ELR (cell line): ENCODE measurements around the gene ZNF385C.

ENCODE experiments used
- DNase-seq: peaks from one replicate; pipeline ENCODE4 v3.0.0-alpha.2; 2015; ENCODE audit warnings: low read depth

ZNF385C gene

DNA sequence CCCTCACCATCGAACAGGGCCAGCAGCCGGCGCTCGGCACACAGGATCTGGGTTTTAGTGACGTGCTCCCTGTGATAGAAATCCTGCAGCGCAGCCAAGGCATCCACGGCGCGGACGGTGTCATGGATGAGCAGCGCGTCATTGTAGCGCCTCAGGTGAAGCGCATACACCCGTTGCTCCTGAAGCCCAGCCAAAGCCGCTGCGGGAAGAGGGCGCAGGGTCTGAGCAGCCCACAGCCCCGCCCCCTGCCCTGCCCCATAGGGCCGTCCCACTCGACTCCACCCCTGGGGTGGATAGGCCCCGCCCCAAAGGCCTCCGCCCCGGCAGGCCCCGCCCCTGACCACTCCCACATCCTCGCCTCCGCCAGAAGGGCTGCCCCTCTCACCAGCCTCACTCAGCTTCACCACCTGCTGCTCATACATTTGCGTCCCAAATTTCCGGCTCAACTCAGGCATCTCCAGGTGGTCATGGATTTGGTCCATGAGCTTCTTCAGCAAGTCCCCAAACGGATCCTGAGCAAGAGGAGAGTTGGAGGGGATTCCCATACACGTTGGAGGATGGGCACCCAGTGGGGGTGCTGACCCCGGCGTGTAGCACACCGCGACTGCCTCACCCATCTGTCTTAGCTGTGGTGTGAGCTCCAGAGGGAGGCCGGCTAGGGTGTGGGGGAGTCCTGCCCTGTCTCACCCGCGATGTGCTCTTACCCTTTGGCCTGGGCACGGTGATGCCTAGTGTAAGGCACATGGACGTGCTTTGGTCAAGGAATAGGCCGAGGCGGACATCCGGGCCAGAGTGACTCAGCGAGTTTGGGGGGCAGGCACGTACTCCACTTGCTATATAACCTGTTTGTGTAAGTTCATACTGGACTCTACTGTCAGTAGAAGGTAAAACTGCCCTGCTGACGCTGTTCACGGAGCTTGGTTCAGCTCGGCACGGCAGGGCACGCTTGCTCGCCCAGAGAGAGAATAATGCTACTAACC lies 9.6 kb upstream of the ZNF385C start:
- DNase-seq = peak; percentile 71

DNA sequence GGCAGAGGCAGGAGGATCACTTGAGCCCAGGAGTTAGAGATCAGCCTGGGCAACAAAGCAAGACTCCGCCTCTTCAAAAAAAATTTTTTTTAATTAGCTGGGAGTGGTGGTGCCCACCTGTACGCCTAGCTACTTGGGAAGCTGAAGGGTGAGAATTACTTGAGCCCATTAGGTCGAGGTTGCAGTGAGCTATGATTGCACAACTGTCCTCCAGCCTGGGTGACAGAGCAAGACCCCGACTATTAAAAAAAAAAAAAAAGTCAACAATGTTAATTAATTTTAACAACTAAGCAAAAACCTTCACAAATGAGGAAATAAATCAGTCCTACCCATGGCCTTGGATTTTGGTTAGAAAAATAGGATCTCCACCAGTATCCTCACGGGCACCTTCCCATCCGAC lies 8.9 kb upstream of the ZNF385C start:
- no peak for DNase-seq

GRCh38 chr17:42106009-42106408 lies 7.7 kb upstream of the ZNF385C start:
- DNase-seq = no peak

GRCh38 chr17:42104264-42104663 lies 6.0 kb upstream of the ZNF385C start:
- no peak for DNase-seq

DNA sequence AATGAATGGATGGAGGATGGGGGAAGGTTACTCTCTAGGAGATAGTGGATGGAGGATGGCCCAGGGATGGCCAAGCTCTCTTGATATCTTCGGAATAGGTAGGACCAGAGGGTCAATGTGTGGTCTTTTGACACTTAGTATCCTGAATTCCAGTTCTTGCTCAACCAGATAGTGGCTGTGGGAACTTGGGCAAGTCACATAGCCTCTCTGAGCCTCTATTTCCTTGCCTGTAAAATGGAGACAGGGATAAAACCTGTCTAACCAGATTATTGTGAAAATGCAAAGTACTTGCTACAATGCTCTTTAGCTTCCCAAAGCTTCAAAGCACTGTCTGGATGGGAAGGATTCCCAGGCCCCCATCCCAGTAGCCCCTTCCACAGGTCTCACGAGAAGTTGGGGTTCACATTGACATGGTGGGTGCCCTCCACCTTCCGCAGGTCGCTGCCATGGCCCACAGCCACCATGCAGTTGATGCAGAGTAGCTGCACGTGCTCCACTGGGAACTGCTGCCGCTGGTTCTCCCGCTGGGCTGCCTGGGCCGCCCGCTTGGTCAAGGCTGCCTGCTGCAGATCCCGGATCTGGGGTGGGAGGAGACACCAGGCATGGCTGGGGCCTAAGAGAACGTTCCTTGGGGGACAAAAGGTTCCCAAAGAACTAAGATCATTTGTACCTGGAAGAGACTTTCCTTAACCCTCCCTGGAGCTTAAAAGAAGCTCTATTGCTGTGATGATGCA lies 5.1 kb upstream of the ZNF385C start:
- DNase-seq = no peak

GRCh38 chr17:42101513-42102292 lies 3.4 kb upstream of the ZNF385C start:
- DNase-seq = peak; percentile 77

- DNase-seq = no peak
These were observed 592 bp upstream of the ZNF385C start for GRCh38 chr17:42098730-42099399.

- no peak for DNase-seq
These were observed 1.7 kb downstream of the ZNF385C start for GRCh38 chr17:42096360-42097111.

DNA sequence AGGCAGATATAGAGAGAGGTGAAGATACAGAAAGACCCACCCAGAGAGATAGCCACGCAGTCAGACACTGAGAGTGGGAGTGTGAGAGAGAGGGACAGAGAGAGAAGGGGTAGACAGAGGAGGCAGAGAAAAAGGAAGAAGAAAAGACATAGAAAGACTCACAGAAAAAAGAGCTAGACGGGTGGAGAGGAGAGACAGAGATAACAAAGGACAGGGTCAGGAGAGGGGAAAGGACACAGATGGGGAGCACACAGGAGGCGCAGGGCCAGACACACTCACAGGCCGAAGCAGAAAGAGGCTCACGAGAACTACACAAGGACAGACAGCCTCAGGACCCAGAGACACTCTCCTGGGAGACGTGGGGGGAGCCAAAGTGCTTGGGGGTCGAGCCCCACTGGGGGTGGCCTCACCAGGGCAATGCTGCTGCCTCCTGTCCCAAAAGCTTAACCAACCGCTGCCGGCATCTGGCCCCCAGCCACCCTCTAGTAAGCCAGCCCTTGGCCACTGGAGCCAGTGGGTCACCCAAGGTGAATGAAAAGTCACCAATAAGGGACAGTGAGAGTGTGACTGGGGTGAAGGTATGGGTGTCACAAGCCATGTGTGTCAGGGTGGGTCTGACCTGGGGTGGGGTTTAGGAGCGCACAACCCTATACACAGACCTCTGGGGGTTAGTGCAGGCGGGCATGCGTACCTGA lies 3.8 kb downstream of the ZNF385C start:
- no peak for DNase-seq

- DNase-seq = no peak
These were observed 5.3 kb downstream of the ZNF385C start for GRCh38 chr17:42092939-42093338.

GRCh38 chr17:42090964-42091790 lies 7.1 kb downstream of the ZNF385C start:
- DNase-seq = no peak

- no peak for DNase-seq
These were observed 9.5 kb downstream of the ZNF385C start for GRCh38 chr17:42088736-42089135.

- DNase-seq = no peak
These were observed 10.3 kb downstream of the ZNF385C start for GRCh38 chr17:42087736-42088705.

DNA sequence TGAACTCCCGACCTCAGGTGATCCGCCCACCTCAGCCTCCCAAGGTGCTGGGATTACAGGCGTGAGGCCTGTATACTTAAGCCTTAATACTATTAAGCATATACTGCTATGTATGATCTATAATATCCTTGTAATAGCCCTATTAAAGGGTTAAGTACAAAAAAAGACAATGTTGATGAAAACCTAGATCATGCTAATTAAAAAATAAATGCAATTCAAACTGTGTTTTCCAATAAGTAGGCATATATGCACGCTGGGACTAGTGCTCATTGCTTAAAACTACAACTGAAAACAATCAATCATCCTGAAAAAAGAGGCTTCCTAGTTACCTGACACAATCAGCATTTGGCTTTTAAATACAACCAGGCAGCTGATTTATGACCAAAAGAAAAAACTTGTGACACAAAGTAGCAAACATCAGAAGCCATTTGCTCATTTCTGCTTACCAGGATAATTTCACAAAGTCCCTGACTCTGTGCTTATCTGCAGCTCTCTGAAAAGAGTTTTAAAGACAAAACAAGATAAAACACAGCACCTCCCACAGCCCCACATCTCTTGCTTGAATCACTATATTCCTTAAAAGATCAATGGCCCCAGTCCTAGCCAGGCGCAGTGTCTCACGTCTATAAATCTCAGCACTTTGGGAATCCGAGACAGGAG lies 11.1 kb downstream of the ZNF385C start:
- no peak for DNase-seq

- DNase-seq = no peak
These were observed 16.6 kb downstream of the ZNF385C start for GRCh38 chr17:42081516-42082129.

GRCh38 chr17:42079541-42079940 lies 18.7 kb downstream of the ZNF385C start:
- DNase-seq = no peak

- DNase-seq = no peak
These were observed 19.8 kb downstream of the ZNF385C start for GRCh38 chr17:42078396-42079043.
